Thymus (tissue), 11 donors: Measurements from ENCODE around the gene SLC24A3. TPM values are rescaled to one million over a fixed set of nuclear protein-coding genes. Genes with fewer than 3 reads are reported as not detected.

Source experiments
- DNase-seq, 9 donors: peaks; one replicate each; pipeline ENCODE4 v3.0.0-alpha.2; 2013; ENCODE audit warnings: low spot score in 9 of 9, low read depth in 6 of 9, missing footprints in 1 of 9
- H3K27ac ChIP-seq, 2 donors: one replicate each; pipeline ENCODE4 v1.5.1; 2013; ENCODE audit warnings: control low read depth in 1 of 2, low read depth in 1 of 2, low read length in 1 of 2, mild to moderate bottlenecking in 1 of 2, moderate library complexity in 1 of 2
- H3K27me3 ChIP-seq, 2 donors: one replicate each; pipeline ENCODE4 v1.5.1; 2013; ENCODE audit warnings: low read length in 1 of 2; ENCODE audit not compliant: control insufficient read depth in 2 of 2, insufficient read depth in 1 of 2
- H3K36me3 ChIP-seq, 2 donors: one replicate each; pipeline ENCODE4 v1.5.1; 2013; ENCODE audit warnings: low read length in 1 of 2, mild to moderate bottlenecking in 1 of 2, moderate library complexity in 1 of 2; ENCODE audit not compliant: control insufficient read depth in 2 of 2, insufficient read depth in 2 of 2
- H3K4me1 ChIP-seq, 2 donors: one replicate each; pipeline ENCODE4 v1.5.1; 2013; ENCODE audit warnings: low read length in 2 of 2; ENCODE audit not compliant: control insufficient read depth in 2 of 2, insufficient read depth in 2 of 2
- H3K4me3 ChIP-seq, 2 donors: one replicate each; pipeline ENCODE4 v1.5.1; 2013; ENCODE audit warnings: low read length in 2 of 2, control low read depth in 1 of 2, mild to moderate bottlenecking in 1 of 2
- H3K9me3 ChIP-seq, 2 donors: one replicate each; pipeline ENCODE4 v1.5.1; 2013; ENCODE audit warnings: low read length in 1 of 2, mild to moderate bottlenecking in 1 of 2; ENCODE audit not compliant: control insufficient read depth in 2 of 2, insufficient read depth in 1 of 2
- WGBS: extraction: QIAGEN DNeasy Blood & Tissue Kit; methylation state at CpG from one replicate; pipeline ENCODE4 v1.1.7; 2013; 5-methylcytosine and 5-hydroxymethylcytosine counted together
- polyA plus RNA-seq: library from polyadenylated mRNA; stranded (reverse); fragments of 200-250 nt; gene quantifications from one replicate; pipeline ENCODE4 v1.2.3, GENCODE V29; 2013
- total RNA-seq: library from RNA; stranded (reverse); fragments of 120-200 nt; gene quantifications from one replicate; pipeline ENCODE4 v1.2.4, GENCODE V29; 2013
- donor health status: healthy.

Gene SLC24A3
- total and polyA plus RNA-seq, 2 donors, result 0.99 to 2.1 TPM

- Histone ChIP-seq H3K9me3 (no peaks in the 10 kb centered on the region), H3K36me3 (no peaks in the 10 kb centered on the region), H3K4me1 (no peaks in the 10 kb centered on the region), H3K4me3 (no peak overlapping the region), H3K27ac (no peak overlapping the region), H3K27me3 (no peaks in the 10 kb centered on the region)
- DNase-seq, result no peak
- 93% methylated on average over 2 of the region's 2 CpGs for WGBS
These were observed 219.5 kb downstream of the SLC24A3 start for GRCh38 chr20:19431906-19432305.

GRCh38 chr20:19433371-19434350 lies 221.2 kb downstream of the SLC24A3 start:
- H3K9me3 ChIP-seq, result no peaks in the 10 kb centered on the region
- H3K27me3 ChIP-seq, result no peaks in the 10 kb centered on the region
- H3K4me1 ChIP-seq, result no peaks in the 10 kb centered on the region
- 95% methylated on average over 10 of the region's 10 CpGs for WGBS
- DNase-seq, result no peak
- no peak overlapping the region for H3K27ac ChIP-seq
- no peak overlapping the region for H3K4me3 ChIP-seq
- no peaks in the 10 kb centered on the region for H3K36me3 ChIP-seq

- Histone ChIP-seq H3K27ac (no peak overlapping the region), H3K4me1 (peaks cover 0 to 3% of the 10 kb centered on the region in 2 donors), H3K36me3 (no peaks in the 10 kb centered on the region), H3K9me3 (no peaks in the 10 kb centered on the region), H3K4me3 (no peak overlapping the region), H3K27me3 (no peaks in the 10 kb centered on the region)
- 94% methylated on average over 3 of the region's 3 CpGs for WGBS
- DNase-seq, result no peak
These were observed 222.9 kb downstream of the SLC24A3 start for GRCh38 chr20:19435316-19435715.

- Histone ChIP-seq H3K9me3 (no peaks in the 10 kb centered on the region), H3K27ac (no peak overlapping the region), H3K4me1 (peaks cover 0 to 8% of the 10 kb centered on the region in 2 donors), H3K4me3 (no peak overlapping the region), H3K36me3 (no peaks in the 10 kb centered on the region), H3K27me3 (no peaks in the 10 kb centered on the region)
- no peak for DNase-seq
These were observed 223.4 kb downstream of the SLC24A3 start for GRCh38 chr20:19435821-19436220.

- Histone ChIP-seq H3K36me3 (no peaks in the 10 kb centered on the region), H3K27me3 (no peaks in the 10 kb centered on the region), H3K27ac (no peak overlapping the region), H3K4me3 (no peak overlapping the region), H3K4me1 (peaks cover 0 to 12% of the 10 kb centered on the region in 2 donors), H3K9me3 (no peaks in the 10 kb centered on the region)
- WGBS, result 78% methylated on average over 2 of the region's 2 CpGs
- DNase-seq, result no peak
These were observed 226.0 kb downstream of the SLC24A3 start for GRCh38 chr20:19438488-19438887.

GRCh38 chr20:19440660-19441527 lies 228.5 kb downstream of the SLC24A3 start:
- Histone ChIP-seq H3K27me3 (no peaks in the 10 kb centered on the region), H3K4me1 (peaks cover 0 to 12% of the 10 kb centered on the region in 2 donors), H3K36me3 (no peaks in the 10 kb centered on the region), H3K4me3 (no peak overlapping the region), H3K27ac (no peak overlapping the region), H3K9me3 (no peaks in the 10 kb centered on the region)
- peak in 3 of 9 donors; percentile 9 to 40 (median 33) for DNase-seq
- 52% methylated on average over 14 of the region's 14 CpGs for WGBS

- no peak overlapping the region for H3K27ac ChIP-seq
- no peak for DNase-seq
- H3K36me3 ChIP-seq, result no peaks in the 10 kb centered on the region
- H3K4me3 ChIP-seq, result no peak overlapping the region
- peaks cover 0 to under 1% of the 10 kb centered on the region in 2 donors for H3K4me1 ChIP-seq
- no peaks in the 10 kb centered on the region for H3K9me3 ChIP-seq
- no peaks in the 10 kb centered on the region for H3K27me3 ChIP-seq
- WGBS, result 97% methylated on average over 4 of the region's 4 CpGs
These were observed 233.8 kb downstream of the SLC24A3 start for GRCh38 chr20:19446246-19446645.

- Histone ChIP-seq H3K9me3 (no peaks in the 10 kb centered on the region), H3K4me3 (no peak overlapping the region), H3K4me1 (peaks cover under 1 to 11% of the 10 kb centered on the region in 2 donors), H3K27me3 (no peaks in the 10 kb centered on the region), H3K36me3 (no peaks in the 10 kb centered on the region), H3K27ac (no peak overlapping the region)
- WGBS, result 98% methylated on average over 1 of the region's 1 CpG
- no peak for DNase-seq
These were observed 236.2 kb downstream of the SLC24A3 start for GRCh38 chr20:19448632-19449031.

GRCh38 chr20:19449051-19449450 lies 236.6 kb downstream of the SLC24A3 start:
- WGBS, result 90% methylated on average over 8 of the region's 8 CpGs
- no peak for DNase-seq
- H3K36me3 ChIP-seq, result no peaks in the 10 kb centered on the region
- no peaks in the 10 kb centered on the region for H3K9me3 ChIP-seq
- no peaks in the 10 kb centered on the region for H3K27me3 ChIP-seq
- no peak overlapping the region for H3K4me3 ChIP-seq
- H3K4me1 ChIP-seq, result peaks cover 2 to 15% of the 10 kb centered on the region in 2 donors
- H3K27ac ChIP-seq, result no peak overlapping the region
